ENCODE data around the gene PLCZ1. TPM values are rescaled to one million over a fixed set of nuclear protein-coding genes. Genes with fewer than 3 reads are reported as not detected.
A peak's percentile ranks its signal among the peaks of the same experiment; 100 is the strongest.

PLCZ1 gene
- polyA plus RNA-seq, 4 donors, result 0.09 TPM; not detected in 3

DNA sequence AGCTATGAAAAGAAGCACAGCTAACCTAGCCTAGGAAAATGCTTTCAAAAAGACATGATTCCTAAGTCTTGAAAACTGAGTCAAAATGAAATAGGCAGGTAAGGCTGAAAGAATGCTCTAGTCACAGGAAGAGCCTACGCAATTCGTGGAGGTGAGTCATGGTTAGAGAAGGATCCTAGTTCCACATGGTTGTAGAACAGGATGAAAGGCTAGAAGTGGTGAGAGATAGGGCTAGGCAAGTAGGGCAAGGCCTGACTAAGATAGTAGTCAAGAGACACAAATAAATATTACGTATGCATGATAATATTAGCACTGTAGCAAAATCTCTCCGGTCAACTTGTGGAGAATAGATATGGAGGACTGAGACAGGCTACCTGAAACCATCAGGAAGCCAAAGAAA is 47.2 kb downstream of the PLCZ1 start:
- Histone ChIP-seq H3K27ac (ENCODE audit: low read depth in 1 of 3, low read length in 2 of 3) (peak overlapping the region in 1 of 3 donors; percentile 50), H3K4me1 (ENCODE audit: control insufficient read depth in 3 of 3, insufficient read depth in 2 of 3, low read depth in 1 of 3, low read length in 2 of 3) (peaks cover 0 to 5% (median 0%) of the 10 kb centered on the region in 3 donors), H3K4me3 (ENCODE audit: low read depth in 1 of 3, low read length in 3 of 3) (no peak overlapping the region), H3K27me3 (ENCODE audit: control insufficient read depth in 3 of 3, insufficient read depth in 3 of 3, low read length in 3 of 3) (no peaks in the 10 kb centered on the region), H3K9me3 (ENCODE audit: control insufficient read depth in 2 of 2, insufficient read depth in 1 of 2, low read depth in 1 of 2, low read length in 1 of 2) (no peaks in the 10 kb centered on the region), H3K36me3 (ENCODE audit: control insufficient read depth in 3 of 3, insufficient read depth in 2 of 3, low read depth in 1 of 3, low read length in 3 of 3) (no peaks in the 10 kb centered on the region)
- DNase-seq (peak in 1 of 2 donors; percentile 40), FAIRE-seq (no peak)
- WGBS, 3 donors, result 86 to 93% (median 91%) methylated on average over 4 of the region's 4 CpGs

GRCh38 chr12:18689771-18690170 is 48.0 kb downstream of the PLCZ1 start:
- WGBS, 3 donors, result 29 to 57% (median 37%) methylated on average over 3 of the region's 3 CpGs
- Histone ChIP-seq H3K36me3 (ENCODE audit: control insufficient read depth in 3 of 3, insufficient read depth in 2 of 3, low read depth in 1 of 3, low read length in 3 of 3) (no peaks in the 10 kb centered on the region), H3K4me3 (ENCODE audit: low read depth in 1 of 3, low read length in 3 of 3) (no peak overlapping the region), H3K4me1 (ENCODE audit: control insufficient read depth in 3 of 3, insufficient read depth in 2 of 3, low read depth in 1 of 3, low read length in 2 of 3) (peaks cover 0 to 5% (median 0%) of the 10 kb centered on the region in 3 donors), H3K27me3 (ENCODE audit: control insufficient read depth in 3 of 3, insufficient read depth in 3 of 3, low read length in 3 of 3) (no peaks in the 10 kb centered on the region), H3K27ac (ENCODE audit: low read depth in 1 of 3, low read length in 2 of 3) (peak overlapping the region in 1 of 3 donors; percentile 50), H3K9me3 (ENCODE audit: control insufficient read depth in 2 of 2, insufficient read depth in 1 of 2, low read depth in 1 of 2, low read length in 1 of 2) (no peaks in the 10 kb centered on the region)
- DNase-seq (peak in 1 of 2 donors; percentile 66), FAIRE-seq (no peak)

GRCh38 chr12:18684430-18684829 is 53.4 kb downstream of the PLCZ1 start:
- WGBS, 3 donors, result 48 to 63% (median 57%) methylated on average over 1 of the region's 1 CpG
- H3K9me3 ChIP-seq (ENCODE audit: control insufficient read depth in 2 of 2, insufficient read depth in 1 of 2, low read depth in 1 of 2, low read length in 1 of 2), result no peaks in the 10 kb centered on the region
- no peaks in the 10 kb centered on the region for H3K36me3 ChIP-seq (ENCODE audit: control insufficient read depth in 3 of 3, insufficient read depth in 2 of 3, low read depth in 1 of 3, low read length in 3 of 3)
- H3K4me3 ChIP-seq (ENCODE audit: low read depth in 1 of 3, low read length in 3 of 3), result no peak overlapping the region
- H3K27me3 ChIP-seq (ENCODE audit: control insufficient read depth in 3 of 3, insufficient read depth in 3 of 3, low read length in 3 of 3), result no peaks in the 10 kb centered on the region
- no peak overlapping the region for H3K27ac ChIP-seq (ENCODE audit: low read depth in 1 of 3, low read length in 2 of 3)
- DNase-seq, result no peak
- FAIRE-seq, result no peak
- H3K4me1 ChIP-seq (ENCODE audit: control insufficient read depth in 3 of 3, insufficient read depth in 2 of 3, low read depth in 1 of 3, low read length in 2 of 3), result no peaks in the 10 kb centered on the region

DNA sequence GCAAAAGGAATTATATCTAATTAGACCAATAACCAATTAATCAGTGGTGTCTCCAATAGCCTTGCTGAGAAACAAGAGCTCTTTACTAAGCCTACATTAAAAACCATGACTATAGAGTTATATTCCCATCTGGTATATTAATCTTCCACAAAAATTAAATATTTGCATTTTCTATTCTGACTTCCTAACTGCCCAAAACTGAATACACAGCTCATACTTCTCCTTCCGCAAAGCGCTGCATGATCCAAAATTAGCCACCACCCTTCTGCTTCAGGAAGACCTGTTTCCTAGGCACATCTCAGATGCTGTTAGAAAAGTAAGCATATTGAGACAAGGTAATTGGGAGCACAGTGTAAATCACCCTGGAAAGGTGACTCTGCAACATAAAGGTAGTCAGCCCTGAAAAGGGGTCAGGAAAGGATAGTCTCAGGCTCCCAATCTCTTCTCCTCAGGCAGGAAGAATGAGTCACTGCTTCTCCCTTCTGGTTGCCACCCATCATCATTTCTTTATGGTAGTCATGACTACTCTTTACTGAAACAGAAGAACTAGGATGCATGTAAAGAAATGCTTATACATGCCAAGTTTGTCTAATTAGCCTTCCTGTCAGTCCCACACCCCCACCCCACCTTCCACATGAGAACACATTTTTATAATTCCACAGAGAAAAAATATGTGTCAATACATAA is 54.3 kb downstream of the PLCZ1 start:
- Histone ChIP-seq H3K36me3 (ENCODE audit: control insufficient read depth in 3 of 3, insufficient read depth in 2 of 3, low read depth in 1 of 3, low read length in 3 of 3) (no peaks in the 10 kb centered on the region), H3K9me3 (ENCODE audit: control insufficient read depth in 2 of 2, insufficient read depth in 1 of 2, low read depth in 1 of 2, low read length in 1 of 2) (no peaks in the 10 kb centered on the region), H3K27me3 (ENCODE audit: control insufficient read depth in 3 of 3, insufficient read depth in 3 of 3, low read length in 3 of 3) (no peaks in the 10 kb centered on the region), H3K4me1 (ENCODE audit: control insufficient read depth in 3 of 3, insufficient read depth in 2 of 3, low read depth in 1 of 3, low read length in 2 of 3) (no peaks in the 10 kb centered on the region), H3K27ac (ENCODE audit: low read depth in 1 of 3, low read length in 2 of 3) (no peak overlapping the region), H3K4me3 (ENCODE audit: low read depth in 1 of 3, low read length in 3 of 3) (no peak overlapping the region)
- FAIRE-seq (no peak), DNase-seq (no peak)
- WGBS, 3 donors, result 83 to 97% (median 91%) methylated on average over 2 of the region's 2 CpGs

- Histone ChIP-seq H3K4me3 (ENCODE audit: low read depth in 1 of 3, low read length in 3 of 3) (no peak overlapping the region), H3K9me3 (ENCODE audit: control insufficient read depth in 2 of 2, insufficient read depth in 1 of 2, low read depth in 1 of 2, low read length in 1 of 2) (no peaks in the 10 kb centered on the region), H3K4me1 (ENCODE audit: control insufficient read depth in 3 of 3, insufficient read depth in 2 of 3, low read depth in 1 of 3, low read length in 2 of 3) (no peaks in the 10 kb centered on the region), H3K27me3 (ENCODE audit: control insufficient read depth in 3 of 3, insufficient read depth in 3 of 3, low read length in 3 of 3) (no peaks in the 10 kb centered on the region), H3K36me3 (ENCODE audit: control insufficient read depth in 3 of 3, insufficient read depth in 2 of 3, low read depth in 1 of 3, low read length in 3 of 3) (no peaks in the 10 kb centered on the region), H3K27ac (ENCODE audit: low read depth in 1 of 3, low read length in 2 of 3) (no peak overlapping the region)
- 72 to 77% (median 75%) methylated on average over 3 of the region's 3 CpGs for WGBS, 3 donors
- FAIRE-seq (no peak), DNase-seq (no peak)
These were observed 56.0 kb downstream of the PLCZ1 start for GRCh38 chr12:18681818-18682217.

DNA sequence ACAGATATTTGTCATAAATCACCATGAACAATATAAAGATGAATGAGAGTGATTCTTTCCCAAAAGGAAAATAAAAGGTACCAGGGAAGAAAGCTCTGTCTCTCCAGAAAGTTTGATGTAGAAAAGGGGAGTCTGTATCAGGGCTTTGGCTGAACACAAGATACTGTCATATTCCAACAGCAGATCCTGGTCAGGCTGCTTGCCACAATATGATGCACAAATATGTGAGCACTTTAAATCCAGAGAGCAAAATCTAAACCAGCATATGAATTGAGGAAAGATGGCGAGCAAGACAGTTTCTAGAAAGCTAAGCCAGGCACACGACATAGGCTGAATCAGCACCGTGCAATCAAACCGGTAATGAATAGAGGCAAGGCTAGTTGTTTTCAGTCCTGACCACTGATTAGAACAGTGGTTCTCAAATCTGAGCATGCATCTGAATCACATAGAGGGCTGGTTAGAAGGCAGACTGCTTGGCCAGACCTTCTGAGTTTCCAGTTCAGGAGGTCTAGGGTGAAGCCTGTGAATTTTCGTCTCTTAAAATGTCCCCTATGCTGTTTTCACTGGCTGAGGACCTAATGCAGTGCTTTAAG is 60.7 kb downstream of the PLCZ1 start:
- DNase-seq (no peak), FAIRE-seq (no peak)
- no peaks in the 10 kb centered on the region for H3K27me3 ChIP-seq (ENCODE audit: control insufficient read depth in 3 of 3, insufficient read depth in 3 of 3, low read length in 3 of 3)
- H3K36me3 ChIP-seq (ENCODE audit: control insufficient read depth in 3 of 3, insufficient read depth in 2 of 3, low read depth in 1 of 3, low read length in 3 of 3), result no peaks in the 10 kb centered on the region
- no peaks in the 10 kb centered on the region for H3K4me1 ChIP-seq (ENCODE audit: control insufficient read depth in 3 of 3, insufficient read depth in 2 of 3, low read depth in 1 of 3, low read length in 2 of 3)
- 72 to 83% (median 75%) methylated on average over 5 of the region's 5 CpGs for WGBS, 3 donors
- H3K9me3 ChIP-seq (ENCODE audit: control insufficient read depth in 2 of 2, insufficient read depth in 1 of 2, low read depth in 1 of 2, low read length in 1 of 2), result peaks cover 0 to 3% of the 10 kb centered on the region in 2 donors
- H3K4me3 ChIP-seq (ENCODE audit: low read depth in 1 of 3, low read length in 3 of 3), result no peak overlapping the region
- H3K27ac ChIP-seq (ENCODE audit: low read depth in 1 of 3, low read length in 2 of 3), result no peak overlapping the region

GRCh38 chr12:18676141-18676540 is 61.7 kb downstream of the PLCZ1 start:
- Histone ChIP-seq H3K36me3 (ENCODE audit: control insufficient read depth in 3 of 3, insufficient read depth in 2 of 3, low read depth in 1 of 3, low read length in 3 of 3) (no peaks in the 10 kb centered on the region), H3K4me3 (ENCODE audit: low read depth in 1 of 3, low read length in 3 of 3) (no peak overlapping the region), H3K27ac (ENCODE audit: low read depth in 1 of 3, low read length in 2 of 3) (peak overlapping the region in 1 of 3 donors; percentile 30), H3K4me1 (ENCODE audit: control insufficient read depth in 3 of 3, insufficient read depth in 2 of 3, low read depth in 1 of 3, low read length in 2 of 3) (no peaks in the 10 kb centered on the region), H3K27me3 (ENCODE audit: control insufficient read depth in 3 of 3, insufficient read depth in 3 of 3, low read length in 3 of 3) (no peaks in the 10 kb centered on the region), H3K9me3 (ENCODE audit: control insufficient read depth in 2 of 2, insufficient read depth in 1 of 2, low read depth in 1 of 2, low read length in 1 of 2) (peaks cover 0 to 3% of the 10 kb centered on the region in 2 donors)
- DNase-seq (peak in 1 of 2 donors; percentile 60), FAIRE-seq (no peak)

GRCh38 chr12:18658829-18659228 is 79.0 kb downstream of the PLCZ1 start:
- Histone ChIP-seq H3K27ac (ENCODE audit: low read depth in 1 of 3, low read length in 2 of 3) (no peak overlapping the region), H3K36me3 (ENCODE audit: control insufficient read depth in 3 of 3, insufficient read depth in 2 of 3, low read depth in 1 of 3, low read length in 3 of 3) (no peaks in the 10 kb centered on the region), H3K4me3 (ENCODE audit: low read depth in 1 of 3, low read length in 3 of 3) (no peak overlapping the region), H3K4me1 (ENCODE audit: control insufficient read depth in 3 of 3, insufficient read depth in 2 of 3, low read depth in 1 of 3, low read length in 2 of 3) (no peaks in the 10 kb centered on the region), H3K9me3 (ENCODE audit: control insufficient read depth in 2 of 2, insufficient read depth in 1 of 2, low read depth in 1 of 2, low read length in 1 of 2) (peaks cover 0 to 5% of the 10 kb centered on the region in 2 donors), H3K27me3 (ENCODE audit: control insufficient read depth in 3 of 3, insufficient read depth in 3 of 3, low read length in 3 of 3) (no peaks in the 10 kb centered on the region)
- DNase-seq (no peak), FAIRE-seq (no peak)

DNA sequence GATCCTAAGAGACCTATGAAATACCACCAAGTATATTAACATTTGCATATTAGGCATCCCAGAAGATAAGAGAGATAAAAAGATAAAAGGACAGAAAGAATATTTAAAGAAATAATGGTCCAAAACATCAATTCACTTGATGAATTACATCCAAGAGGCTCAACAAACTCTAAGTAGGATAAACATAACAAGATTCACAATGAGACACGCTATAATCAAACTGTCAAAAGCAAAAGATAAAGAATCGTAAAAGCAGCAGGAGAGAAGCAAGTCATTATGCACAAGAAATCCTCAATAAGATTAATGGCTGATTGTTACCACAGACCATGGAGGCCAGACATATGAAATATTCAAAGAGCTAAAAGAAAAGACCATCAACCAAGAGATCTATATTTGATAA is 79.6 kb downstream of the PLCZ1 start:
- Histone ChIP-seq H3K4me1 (ENCODE audit: control insufficient read depth in 3 of 3, insufficient read depth in 2 of 3, low read depth in 1 of 3, low read length in 2 of 3) (no peaks in the 10 kb centered on the region), H3K27me3 (ENCODE audit: control insufficient read depth in 3 of 3, insufficient read depth in 3 of 3, low read length in 3 of 3) (no peaks in the 10 kb centered on the region), H3K4me3 (ENCODE audit: low read depth in 1 of 3, low read length in 3 of 3) (no peak overlapping the region), H3K27ac (ENCODE audit: low read depth in 1 of 3, low read length in 2 of 3) (no peak overlapping the region), H3K36me3 (ENCODE audit: control insufficient read depth in 3 of 3, insufficient read depth in 2 of 3, low read depth in 1 of 3, low read length in 3 of 3) (no peaks in the 10 kb centered on the region), H3K9me3 (ENCODE audit: control insufficient read depth in 2 of 2, insufficient read depth in 1 of 2, low read depth in 1 of 2, low read length in 1 of 2) (peaks cover 0 to 5% of the 10 kb centered on the region in 2 donors)
- FAIRE-seq (no peak), DNase-seq (no peak)
- WGBS, 3 donors, result 54 to 65% (median 61%) methylated on average over 2 of the region's 2 CpGs

Data from small intestine (tissue), 7 donors.